GM12865 (cell line): ENCODE data around the gene PRRT1.

Experiments
- DNase-seq: peaks from one replicate; pipeline ENCODE4 v3.0.0; 2010; ENCODE audit warnings: low read depth
- H3K4me3 ChIP-seq: 2 replicates; pipeline ENCODE4 v1.5.1; 2011; ENCODE audit warnings: mild to moderate bottlenecking, low read depth, low read length, control low read depth
- CTCF ChIP-seq: IDR thresholded peaks from 2 replicates; pipeline ENCODE4 v1.5.1; 2011; ENCODE audit warnings: low read length, control low read depth, low read depth, inconsistent platforms; ENCODE audit not compliant: insufficient read depth; ENCODE audit errors: missing control alignments

Gene PRRT1

GRCh38 chr6:32127717-32128592 lies 23.8 kb downstream of the PRRT1 start, which contains the start of gene ATF6B:
TSS of gene ATF6B (minus strand) at chr6:32128246. CDS start at chr6:32128207, 39 bp downstream.
- DNase-seq = peak; percentile 99
- no peak for TF ChIP-seq CTCF
- H3K4me3 ChIP-seq = peak within 1 kb of the TSS; percentile 96

- H3K4me3 ChIP-seq = peak overlapping the region; percentile 96
- TF ChIP-seq CTCF = no peak
- no peak for DNase-seq
These were observed 24.4 kb downstream of the PRRT1 start for GRCh38 chr6:32127409-32127716.

GRCh38 chr6:32126880-32127279 lies 24.9 kb downstream of the PRRT1 start:
- H3K4me3 ChIP-seq = peak overlapping the region; percentile 96
- TF ChIP-seq CTCF = no peak
- no peak for DNase-seq

GRCh38 chr6:32123681-32124080 lies 28.1 kb downstream of the PRRT1 start:
- no peak overlapping the region for H3K4me3 ChIP-seq
- DNase-seq = no peak
- no peak for TF ChIP-seq CTCF

GRCh38 chr6:32120573-32121059 lies 31.1 kb downstream of the PRRT1 start:
- DNase-seq = no peak
- no peak overlapping the region for H3K4me3 ChIP-seq
- TF ChIP-seq CTCF = no peak

- no peak overlapping the region for H3K4me3 ChIP-seq
- DNase-seq = peak; percentile 82
- peak; percentile 89 for TF ChIP-seq CTCF
These were observed 32.7 kb downstream of the PRRT1 start for GRCh38 chr6:32118782-32119628.
